WTC11 (cell line): ENCODE data around the gene EMX1. TPM values are rescaled to one million over a fixed set of nuclear protein-coding genes. Genes with fewer than 3 reads are reported as not detected.
A peak's percentile ranks its signal among the peaks of the same experiment; 100 is the strongest.

Experiments
- ATAC-seq: fragments of 200-7000 bp; cut with Tn5 transposase; 2 replicates; pipeline ENCODE4 v1.10.0; 2021; ENCODE audit warnings: mild to moderate bottlenecking, moderate library complexity
- CTCF ChIA-PET: fragments of 300-600 bp; sonication (Branson Sonifier 250); formaldehyde crosslinking; loops from one replicate; lab custom pipeline; 2021; ENCODE audit warnings: antibody characterized with exemption; lab: Charles Lee
- POLR2A ChIA-PET: fragments of 350-600 bp; sonication (Branson Sonifier 250); formaldehyde crosslinking; loops from one replicate; lab custom pipeline; 2021; ENCODE audit warnings: antibody characterized with exemption; lab: Charles Lee
- DNase-seq: peaks from one replicate; pipeline ENCODE4 v3.0.0; 2021; ENCODE audit warnings: low spot score
- H3K27ac Mint-ChIP-seq: 2 replicates; pipeline ENCODE4 v1.8.0; 2021; ENCODE audit warnings: mixed read lengths
- H3K27me3 Mint-ChIP-seq: 2 replicates; pipeline ENCODE4 v1.8.0; 2021; ENCODE audit warnings: low read depth, mild to moderate bottlenecking, moderate library complexity, mixed read lengths
- H3K36me3 Mint-ChIP-seq: 2 replicates; pipeline ENCODE4 v1.8.0; 2021; ENCODE audit warnings: mixed read lengths
- H3K4me1 Mint-ChIP-seq: 2 replicates; pipeline ENCODE4 v1.8.0; 2022; ENCODE audit warnings: mixed read lengths
- H3K4me3 Mint-ChIP-seq: 2 replicates; pipeline ENCODE4 v1.8.0; 2021; ENCODE audit warnings: mild to moderate bottlenecking, moderate library complexity, mixed read lengths
- H3K9me3 Mint-ChIP-seq: 2 replicates; pipeline ENCODE4 v1.8.0; 2021; ENCODE audit warnings: mixed read lengths
- ATF1 ChIP-seq: sonication (generic); formaldehyde crosslinking; IDR thresholded peaks from 2 replicates; pipeline ENCODE4 v1.8.1; 2023; ENCODE audit warnings: mild to moderate bottlenecking, moderate library complexity, missing genetic modification reagents
- ELF4 ChIP-seq: sonication (generic); formaldehyde crosslinking; IDR thresholded peaks from 2 replicates; pipeline ENCODE4 v1.8.1; 2022; ENCODE audit warnings: low read depth, mild to moderate bottlenecking, moderate library complexity, missing genetic modification reagents
- GRHL2 ChIP-seq: fragments of 250-450 bp; sonication (Bioruptor Pico); IDR thresholded peaks from 2 replicates; pipeline ENCODE4 v1.8.0; 2022; ENCODE audit warnings: mild to moderate bottlenecking, moderate library complexity; ENCODE audit not compliant: insufficient replicate concordance, severe bottlenecking
- JUN ChIP-seq: sonication (generic); formaldehyde crosslinking; IDR thresholded peaks from 2 replicates; pipeline ENCODE4 v1.8.0; 2023; ENCODE audit warnings: mild to moderate bottlenecking, missing genetic modification reagents
- KAT7 ChIP-seq: sonication (generic); formaldehyde crosslinking; IDR thresholded peaks from 2 replicates; pipeline ENCODE4 v1.8.1; 2023; ENCODE audit warnings: missing genetic modification reagents, mild to moderate bottlenecking, borderline replicate concordance
- MXD4 ChIP-seq: fragments of 250-450 bp; sonication (Bioruptor Pico); IDR thresholded peaks from 2 replicates; pipeline ENCODE4 v1.8.0; 2021; ENCODE audit warnings: mild to moderate bottlenecking, moderate library complexity, borderline replicate concordance
- NFATC4 ChIP-seq: fragments of 250-450 bp; sonication (Bioruptor Pico); IDR thresholded peaks from 2 replicates; pipeline ENCODE4 v1.9.0; 2021; ENCODE audit warnings: mild to moderate bottlenecking
- NR3C1 ChIP-seq: sonication (generic); formaldehyde crosslinking; conservative IDR thresholded peaks from 2 replicates; pipeline ENCODE4 v1.8.1; 2023; ENCODE audit warnings: low read depth, mild to moderate bottlenecking, missing genetic modification reagents
- OVOL2 ChIP-seq: fragments of 250-450 bp; sonication (Bioruptor Pico); IDR thresholded peaks from 2 replicates; pipeline ENCODE4 v1.9.0; 2021; ENCODE audit warnings: mild to moderate bottlenecking, borderline replicate concordance
- RELA ChIP-seq: sonication (generic); formaldehyde crosslinking; IDR thresholded peaks from 2 replicates; pipeline ENCODE4 v1.8.1; 2022; ENCODE audit warnings: missing genetic modification reagents, mild to moderate bottlenecking, borderline replicate concordance
- SP1 ChIP-seq: sonication (generic); formaldehyde crosslinking; conservative IDR thresholded peaks from 2 replicates; pipeline ENCODE4 v1.8.1; 2022; ENCODE audit warnings: missing genetic modification reagents
- TEAD1 ChIP-seq: sonication (generic); formaldehyde crosslinking; IDR thresholded peaks from 2 replicates; pipeline ENCODE4 v1.8.0; 2022; ENCODE audit warnings: mild to moderate bottlenecking, missing genetic modification reagents
- ZNF121 ChIP-seq: sonication (generic); formaldehyde crosslinking; IDR thresholded peaks from 2 replicates; pipeline ENCODE4 v1.8.0; 2023; ENCODE audit warnings: missing genetic modification reagents
- ZNF138 ChIP-seq: sonication (generic); formaldehyde crosslinking; conservative IDR thresholded peaks from 2 replicates; pipeline ENCODE4 v1.8.1; 2022; ENCODE audit warnings: mild to moderate bottlenecking, moderate library complexity, missing genetic modification reagents
- total RNA-seq: library from RNA; stranded (reverse); gene quantifications from 3 replicates; pipeline ENCODE4 v1.2.3, GENCODE V29; 2021
- TF ChIP-seq, protein P1 (sequence below): sonication (generic); formaldehyde crosslinking; IDR thresholded peaks from 2 replicates; pipeline ENCODE4 v1.8.1; 2022; ENCODE audit warnings: mild to moderate bottlenecking, moderate library complexity, missing genetic modification reagents
- TF ChIP-seq, protein P2 (sequence below): sonication (generic); formaldehyde crosslinking; IDR thresholded peaks from 2 replicates; pipeline ENCODE4 v1.8.0; 2022; ENCODE audit warnings: mild to moderate bottlenecking, missing genetic modification reagents
- TF ChIP-seq, protein P3 (sequence below): sonication (generic); formaldehyde crosslinking; IDR thresholded peaks from 2 replicates; pipeline ENCODE4 v1.8.0; 2023; ENCODE audit warnings: missing genetic modification reagents
- TF ChIP-seq, protein P4 (sequence below): sonication (generic); formaldehyde crosslinking; IDR thresholded peaks from 2 replicates; pipeline ENCODE4 v1.8.1; 2023; ENCODE audit warnings: mild to moderate bottlenecking, missing genetic modification reagents, moderate library complexity
- TF ChIP-seq, protein P5 (sequence below): fragments of 250-450 bp; sonication (Bioruptor Pico); IDR thresholded peaks from 2 replicates; pipeline ENCODE4 v1.9.0; 2021; ENCODE audit warnings: mild to moderate bottlenecking
- TF ChIP-seq, protein P6 (sequence below): sonication (generic); formaldehyde crosslinking; IDR thresholded peaks from 2 replicates; pipeline ENCODE4 v1.8.1; 2023; ENCODE audit warnings: mild to moderate bottlenecking, missing genetic modification reagents, moderate library complexity
- TF ChIP-seq, protein P7 (sequence below): fragments of 250-450 bp; sonication (Bioruptor Pico); IDR thresholded peaks from 2 replicates; pipeline ENCODE4 v1.9.0; 2021; ENCODE audit warnings: mild to moderate bottlenecking

EMX1 gene
- total RNA-seq, 1 experiment from 2014 or later = 3.8 TPM

DNA sequence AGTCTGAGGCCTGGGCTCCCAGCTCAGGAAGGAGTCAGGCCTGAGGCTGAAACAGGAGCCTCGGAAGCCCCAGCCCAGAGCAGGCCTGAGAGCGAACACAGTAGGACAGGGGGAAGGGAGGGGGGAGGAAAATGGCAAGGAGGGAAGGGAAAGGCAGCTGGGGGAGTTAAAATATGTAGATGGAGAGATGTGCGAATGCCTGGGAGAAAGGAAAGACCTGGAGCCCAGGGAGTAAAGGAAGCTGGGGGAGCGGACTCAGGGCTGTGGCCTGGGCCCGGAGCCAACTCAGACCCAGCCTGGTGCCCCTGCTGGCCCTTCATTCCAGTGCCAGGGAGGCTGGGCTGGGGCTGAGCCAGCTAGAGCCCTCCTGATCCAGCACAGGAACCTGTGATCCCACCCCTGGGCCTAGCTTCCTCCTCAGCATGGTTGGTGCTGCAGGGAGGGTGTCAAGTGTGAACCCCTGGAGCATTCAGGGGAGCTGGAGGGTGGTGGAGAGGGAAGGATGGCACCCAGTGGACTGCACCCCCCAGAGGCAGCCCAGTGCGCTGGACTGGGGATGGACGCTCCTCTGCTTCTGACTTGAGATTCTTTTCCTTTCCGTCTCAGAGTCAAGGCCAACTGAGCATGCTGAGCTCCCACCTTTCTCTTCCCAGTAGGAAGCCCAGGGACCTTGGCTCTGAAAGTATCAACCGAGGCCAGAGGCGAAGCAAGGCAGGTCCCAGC, 46.3 kb downstream of the EMX1 start (continued):
- TF ChIP-seq GRHL2 (CRISPR knock-in tag) (no peak), JUN (no peak), SP1 (CRISPR knock-in tag) (peak; percentile 73), ATF1 (CRISPR knock-in tag) (no peak), MXD4 (CRISPR knock-in tag) (no peak), NFATC4 (CRISPR knock-in tag) (no peak), RELA (CRISPR knock-in tag) (no peak), ZNF121 (CRISPR knock-in tag) (no peak), ZNF138 (no peak), ELF4 (no peak), TEAD1 (0 out of 2 replicates have a peak, but pooled peaks have one; percentile 33)
- TF ChIP-seq, protein P1, sequence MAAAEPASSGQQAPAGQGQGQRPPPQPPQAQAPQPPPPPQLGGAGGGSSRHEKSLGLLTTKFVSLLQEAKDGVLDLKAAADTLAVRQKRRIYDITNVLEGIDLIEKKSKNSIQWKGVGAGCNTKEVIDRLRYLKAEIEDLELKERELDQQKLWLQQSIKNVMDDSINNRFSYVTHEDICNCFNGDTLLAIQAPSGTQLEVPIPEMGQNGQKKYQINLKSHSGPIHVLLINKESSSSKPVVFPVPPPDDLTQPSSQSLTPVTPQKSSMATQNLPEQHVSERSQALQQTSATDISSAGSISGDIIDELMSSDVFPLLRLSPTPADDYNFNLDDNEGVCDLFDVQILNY (CRISPR knock-in tag) = no peak
- TF ChIP-seq, protein P2, sequence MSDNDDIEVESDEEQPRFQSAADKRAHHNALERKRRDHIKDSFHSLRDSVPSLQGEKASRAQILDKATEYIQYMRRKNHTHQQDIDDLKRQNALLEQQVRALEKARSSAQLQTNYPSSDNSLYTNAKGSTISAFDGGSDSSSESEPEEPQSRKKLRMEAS = peak; percentile 52
- TF ChIP-seq, protein P3, sequence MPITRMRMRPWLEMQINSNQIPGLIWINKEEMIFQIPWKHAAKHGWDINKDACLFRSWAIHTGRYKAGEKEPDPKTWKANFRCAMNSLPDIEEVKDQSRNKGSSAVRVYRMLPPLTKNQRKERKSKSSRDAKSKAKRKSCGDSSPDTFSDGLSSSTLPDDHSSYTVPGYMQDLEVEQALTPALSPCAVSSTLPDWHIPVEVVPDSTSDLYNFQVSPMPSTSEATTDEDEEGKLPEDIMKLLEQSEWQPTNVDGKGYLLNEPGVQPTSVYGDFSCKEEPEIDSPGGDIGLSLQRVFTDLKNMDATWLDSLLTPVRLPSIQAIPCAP (CRISPR knock-in tag) = no peak
- TF ChIP-seq, protein P4, sequence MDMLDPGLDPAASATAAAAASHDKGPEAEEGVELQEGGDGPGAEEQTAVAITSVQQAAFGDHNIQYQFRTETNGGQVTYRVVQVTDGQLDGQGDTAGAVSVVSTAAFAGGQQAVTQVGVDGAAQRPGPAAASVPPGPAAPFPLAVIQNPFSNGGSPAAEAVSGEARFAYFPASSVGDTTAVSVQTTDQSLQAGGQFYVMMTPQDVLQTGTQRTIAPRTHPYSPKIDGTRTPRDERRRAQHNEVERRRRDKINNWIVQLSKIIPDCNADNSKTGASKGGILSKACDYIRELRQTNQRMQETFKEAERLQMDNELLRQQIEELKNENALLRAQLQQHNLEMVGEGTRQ (CRISPR knock-in tag) = no peak
- TF ChIP-seq, all 79 proteins: peak for 5

DNA sequence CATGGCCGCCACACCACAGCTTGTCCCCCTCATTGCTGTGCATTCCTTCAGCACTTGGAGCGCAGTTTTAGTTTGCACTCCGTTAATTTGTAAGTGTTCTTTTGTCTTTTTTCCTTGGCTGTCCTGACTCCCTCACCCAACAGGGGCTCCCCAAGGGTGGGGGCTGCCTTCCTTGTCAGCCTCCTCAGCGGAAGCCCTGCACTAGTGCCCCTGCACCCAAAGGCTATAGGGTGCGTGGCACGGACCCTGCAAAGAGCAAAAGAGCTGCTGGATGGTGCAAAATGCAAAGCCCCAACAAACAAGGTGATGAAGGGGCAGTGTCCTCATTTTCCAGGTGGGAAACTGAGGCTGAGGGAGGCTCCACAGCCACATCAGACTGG, 46.8 kb downstream of the EMX1 start:
- no peak for ATAC-seq

More for the DNA sequence above, 46.8 kb downstream of the EMX1 start:
- H3K9me3 Mint-ChIP-seq = no peaks in the 10 kb centered on the region
- H3K4me3 Mint-ChIP-seq = no peak overlapping the region
- no peak for DNase-seq
- H3K4me1 Mint-ChIP-seq = peaks cover 53% of the 10 kb centered on the region
- H3K27me3 Mint-ChIP-seq = peaks cover 7% of the 10 kb centered on the region
- H3K27ac Mint-ChIP-seq = peak overlapping the region; percentile 70; the same call in 1 of the 2 replicates
- H3K36me3 Mint-ChIP-seq = peaks cover 3% of the 10 kb centered on the region; the same call in 1 of the 2 replicates
- CTCF ChIA-PET = interaction anchor here (0.9 to 5.8 kb wide), 13 partner anchors 10 to 213 kb away, joined by 3 to 80 read pairs (median 12); partner anchors contain the start of genes EMX1 and SPR
- TF ChIP-seq, protein P5, sequence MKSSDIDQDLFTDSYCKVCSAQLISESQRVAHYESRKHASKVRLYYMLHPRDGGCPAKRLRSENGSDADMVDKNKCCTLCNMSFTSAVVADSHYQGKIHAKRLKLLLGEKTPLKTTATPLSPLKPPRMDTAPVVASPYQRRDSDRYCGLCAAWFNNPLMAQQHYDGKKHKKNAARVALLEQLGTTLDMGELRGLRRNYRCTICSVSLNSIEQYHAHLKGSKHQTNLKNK = no peak
- no peak for TF ChIP-seq OVOL2
- TF ChIP-seq, protein P6, sequence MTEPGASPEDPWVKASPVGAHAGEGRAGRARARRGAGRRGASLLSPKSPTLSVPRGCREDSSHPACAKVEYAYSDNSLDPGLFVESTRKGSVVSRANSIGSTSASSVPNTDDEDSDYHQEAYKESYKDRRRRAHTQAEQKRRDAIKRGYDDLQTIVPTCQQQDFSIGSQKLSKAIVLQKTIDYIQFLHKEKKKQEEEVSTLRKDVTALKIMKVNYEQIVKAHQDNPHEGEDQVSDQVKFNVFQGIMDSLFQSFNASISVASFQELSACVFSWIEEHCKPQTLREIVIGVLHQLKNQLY = no peak
- TF ChIP-seq KAT7 = no peak
- TF ChIP-seq, protein P7, sequence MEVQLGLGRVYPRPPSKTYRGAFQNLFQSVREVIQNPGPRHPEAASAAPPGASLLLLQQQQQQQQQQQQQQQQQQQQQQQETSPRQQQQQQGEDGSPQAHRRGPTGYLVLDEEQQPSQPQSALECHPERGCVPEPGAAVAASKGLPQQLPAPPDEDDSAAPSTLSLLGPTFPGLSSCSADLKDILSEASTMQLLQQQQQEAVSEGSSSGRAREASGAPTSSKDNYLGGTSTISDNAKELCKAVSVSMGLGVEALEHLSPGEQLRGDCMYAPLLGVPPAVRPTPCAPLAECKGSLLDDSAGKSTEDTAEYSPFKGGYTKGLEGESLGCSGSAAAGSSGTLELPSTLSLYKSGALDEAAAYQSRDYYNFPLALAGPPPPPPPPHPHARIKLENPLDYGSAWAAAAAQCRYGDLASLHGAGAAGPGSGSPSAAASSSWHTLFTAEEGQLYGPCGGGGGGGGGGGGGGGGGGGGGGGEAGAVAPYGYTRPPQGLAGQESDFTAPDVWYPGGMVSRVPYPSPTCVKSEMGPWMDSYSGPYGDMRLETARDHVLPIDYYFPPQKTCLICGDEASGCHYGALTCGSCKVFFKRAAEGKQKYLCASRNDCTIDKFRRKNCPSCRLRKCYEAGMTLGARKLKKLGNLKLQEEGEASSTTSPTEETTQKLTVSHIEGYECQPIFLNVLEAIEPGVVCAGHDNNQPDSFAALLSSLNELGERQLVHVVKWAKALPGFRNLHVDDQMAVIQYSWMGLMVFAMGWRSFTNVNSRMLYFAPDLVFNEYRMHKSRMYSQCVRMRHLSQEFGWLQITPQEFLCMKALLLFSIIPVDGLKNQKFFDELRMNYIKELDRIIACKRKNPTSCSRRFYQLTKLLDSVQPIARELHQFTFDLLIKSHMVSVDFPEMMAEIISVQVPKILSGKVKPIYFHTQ (CRISPR knock-in tag) = no peak
- TF ChIP-seq NR3C1 (CRISPR knock-in tag) = no peak
- TF ChIP-seq, protein P4 (CRISPR knock-in tag) = no peak
- TF ChIP-seq, all 79 proteins: peak for 0
- POLR2A ChIA-PET = interaction anchor here (1.0 to 4.0 kb wide), 6 partner anchors 10 to 130 kb away, joined by 3 to 30 read pairs (median 6); partner anchors contain the start of genes EMX1 and SPR
